Caco-2 (cell line): ENCODE data around the gene MAPK6. TPM values are rescaled to one million over a fixed set of nuclear protein-coding genes. Genes with fewer than 3 reads are reported as not detected.

Experiments
- BruUV-seq: library from RNA; stranded (reverse); fragments of 400-500 nt; replicated peaks from 2 replicates; lab custom pipeline; 2021; lab: Mats Ljungman, UMichigan
- CTCF ChIA-PET: fragments of 300-600 bp; sonication (Branson Sonifier 250); formaldehyde crosslinking; loops from one replicate; lab custom pipeline; 2022; ENCODE audit warnings: antibody characterized with exemption; lab: Charles Lee
- POLR2A ChIA-PET: fragments of 300-600 bp; sonication (Branson Sonifier 250); formaldehyde crosslinking; loops from one replicate; lab custom pipeline; 2022; ENCODE audit warnings: antibody characterized with exemption; lab: Charles Lee
- DNase-seq, 2 experiments: peaks; one replicate each; pipeline versions ENCODE4 v3.0.0 to v3.0.0-alpha.2; 2020 to 2022
- H3K27me3 ChIP-seq: replicated peaks from 2 replicates; pipeline ENCODE4 v1.6.0; 2011; ENCODE audit warnings: low read length; ENCODE audit not compliant: control insufficient read depth, insufficient read depth
- H3K36me3 ChIP-seq: 2 replicates; pipeline ENCODE4 v1.5.1; 2011; ENCODE audit warnings: low read length; ENCODE audit not compliant: control insufficient read depth, insufficient read depth
- H3K4me1 ChIP-seq: fragments of 250-450 bp; sonication (Bioruptor Pico); 2 replicates; pipeline ENCODE4 v1.5.1; 2020; ENCODE audit warnings: mild to moderate bottlenecking
- H3K4me3 ChIP-seq: 2 replicates; pipeline ENCODE4 v1.5.1; 2011; ENCODE audit warnings: low read depth, mild to moderate bottlenecking, control low read depth, low read length
- H3K9me3 ChIP-seq: fragments of 250-450 bp; sonication (Bioruptor Pico); 2 replicates; pipeline ENCODE4 v1.5.1; 2020; ENCODE audit warnings: mild to moderate bottlenecking, moderate library complexity
- H3K27ac Mint-ChIP-seq: one replicate; pipeline ENCODE4 v1.8.0; 2022; ENCODE audit warnings: mixed read lengths; ENCODE audit not compliant: unreplicated experiment
- H3K27me3 Mint-ChIP-seq: one replicate; pipeline ENCODE4 v1.8.0; 2022; ENCODE audit warnings: mixed read lengths; ENCODE audit not compliant: insufficient read depth, unreplicated experiment
- H3K36me3 Mint-ChIP-seq: one replicate; pipeline ENCODE4 v1.8.0; 2022; ENCODE audit warnings: mild to moderate bottlenecking, mixed read lengths; ENCODE audit not compliant: insufficient read depth, unreplicated experiment
- H3K4me1 Mint-ChIP-seq: one replicate; pipeline ENCODE4 v1.8.0; 2022; ENCODE audit warnings: low read depth, mixed read lengths; ENCODE audit not compliant: unreplicated experiment
- H3K4me3 Mint-ChIP-seq: one replicate; pipeline ENCODE4 v1.8.0; 2022; ENCODE audit warnings: mild to moderate bottlenecking, moderate library complexity, mixed read lengths; ENCODE audit not compliant: unreplicated experiment
- H3K9me3 Mint-ChIP-seq: one replicate; pipeline ENCODE4 v1.8.0; 2022; ENCODE audit warnings: mixed read lengths; ENCODE audit not compliant: unreplicated experiment
- intact Hi-C: fragments of 100-400 bp; cut with micrococcal nuclease; formaldehyde crosslinking; loops from one replicate; pipeline ENCODE4 v1.10.0; 2022; ENCODE audit not compliant: unreplicated experiment
- total RNA-seq: library from RNA; stranded (reverse); gene quantifications from 2 replicates; pipeline ENCODE4 v1.2.3, GENCODE V29; 2022
- TF ChIP-seq, protein P1 (sequence below), 2 experiments: fragments of 200-600 bp in 1 of 2; IDR thresholded peaks; 1 replicate in 1 of 2; 2 replicates in 1 of 2; pipeline versions ENCODE4 v1.5.1 to v1.8.0; 2011 to 2022; ENCODE audit warnings: antibody characterized with exemption in 1 of 2, control low read depth in 1 of 2, inconsistent platforms in 1 of 2, low read depth in 1 of 2, low read length in 1 of 2, mild to moderate bottlenecking in 1 of 2, moderate library complexity in 1 of 2; ENCODE audit not compliant: insufficient read depth in 1 of 2, severe bottlenecking in 1 of 2, unreplicated experiment in 1 of 2

MAPK6 gene
- total RNA-seq, 1 experiment from 2014 or later: 69.8 TPM

DNA sequence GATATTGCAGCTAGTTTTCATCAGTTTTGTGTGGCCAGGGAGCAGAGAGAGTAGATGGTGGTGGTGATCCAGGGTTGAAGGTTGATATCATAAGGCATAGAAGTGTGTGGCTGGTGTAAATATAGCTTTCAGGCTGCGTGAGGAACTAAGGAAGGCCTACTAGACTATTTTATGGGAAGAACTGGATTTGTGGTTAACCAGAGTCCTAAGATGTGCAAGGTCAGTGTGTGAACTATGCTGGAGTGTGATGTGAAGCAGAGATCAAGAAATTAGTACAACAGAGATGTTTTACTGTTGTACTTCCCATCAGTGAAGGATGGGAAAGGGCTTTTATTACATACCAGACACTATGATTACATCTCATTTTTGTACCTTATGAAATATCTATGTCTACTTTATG lies 41.5 kb downstream of the MAPK6 start:
- TF ChIP-seq, protein P1, sequence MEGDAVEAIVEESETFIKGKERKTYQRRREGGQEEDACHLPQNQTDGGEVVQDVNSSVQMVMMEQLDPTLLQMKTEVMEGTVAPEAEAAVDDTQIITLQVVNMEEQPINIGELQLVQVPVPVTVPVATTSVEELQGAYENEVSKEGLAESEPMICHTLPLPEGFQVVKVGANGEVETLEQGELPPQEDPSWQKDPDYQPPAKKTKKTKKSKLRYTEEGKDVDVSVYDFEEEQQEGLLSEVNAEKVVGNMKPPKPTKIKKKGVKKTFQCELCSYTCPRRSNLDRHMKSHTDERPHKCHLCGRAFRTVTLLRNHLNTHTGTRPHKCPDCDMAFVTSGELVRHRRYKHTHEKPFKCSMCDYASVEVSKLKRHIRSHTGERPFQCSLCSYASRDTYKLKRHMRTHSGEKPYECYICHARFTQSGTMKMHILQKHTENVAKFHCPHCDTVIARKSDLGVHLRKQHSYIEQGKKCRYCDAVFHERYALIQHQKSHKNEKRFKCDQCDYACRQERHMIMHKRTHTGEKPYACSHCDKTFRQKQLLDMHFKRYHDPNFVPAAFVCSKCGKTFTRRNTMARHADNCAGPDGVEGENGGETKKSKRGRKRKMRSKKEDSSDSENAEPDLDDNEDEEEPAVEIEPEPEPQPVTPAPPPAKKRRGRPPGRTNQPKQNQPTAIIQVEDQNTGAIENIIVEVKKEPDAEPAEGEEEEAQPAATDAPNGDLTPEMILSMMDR (IDR thresholded peaks at IDR 0.05; ENCODE audit: insufficient read depth in 1 of 2, low read depth in 1 of 2, low read length in 1 of 2, severe bottlenecking in 1 of 2, unreplicated experiment in 1 of 2): no peak
- ChIA-PET POLR2A (no interaction called here), CTCF (no interaction called here)
- H3K9me3 Mint-ChIP-seq: no peaks in the 10 kb centered on the region
- BruUV-seq: no TSS peak
- no peaks in the 10 kb centered on the region for H3K4me1 Mint-ChIP-seq
- Histone ChIP-seq H3K9me3 (no peaks in the 10 kb centered on the region), H3K36me3 (peaks cover 2% of the 10 kb centered on the region), H3K4me3 (no peak overlapping the region), H3K4me1 (no peaks in the 10 kb centered on the region), H3K27me3 (no peaks in the 10 kb centered on the region)
- intact Hi-C loops: no loop called here
- no peak overlapping the region for H3K4me3 Mint-ChIP-seq
- no peaks in the 10 kb centered on the region for H3K27me3 Mint-ChIP-seq
- H3K36me3 Mint-ChIP-seq: peaks cover 27% of the 10 kb centered on the region
- no peak for DNase-seq
- H3K27ac Mint-ChIP-seq: no peak overlapping the region

DNA sequence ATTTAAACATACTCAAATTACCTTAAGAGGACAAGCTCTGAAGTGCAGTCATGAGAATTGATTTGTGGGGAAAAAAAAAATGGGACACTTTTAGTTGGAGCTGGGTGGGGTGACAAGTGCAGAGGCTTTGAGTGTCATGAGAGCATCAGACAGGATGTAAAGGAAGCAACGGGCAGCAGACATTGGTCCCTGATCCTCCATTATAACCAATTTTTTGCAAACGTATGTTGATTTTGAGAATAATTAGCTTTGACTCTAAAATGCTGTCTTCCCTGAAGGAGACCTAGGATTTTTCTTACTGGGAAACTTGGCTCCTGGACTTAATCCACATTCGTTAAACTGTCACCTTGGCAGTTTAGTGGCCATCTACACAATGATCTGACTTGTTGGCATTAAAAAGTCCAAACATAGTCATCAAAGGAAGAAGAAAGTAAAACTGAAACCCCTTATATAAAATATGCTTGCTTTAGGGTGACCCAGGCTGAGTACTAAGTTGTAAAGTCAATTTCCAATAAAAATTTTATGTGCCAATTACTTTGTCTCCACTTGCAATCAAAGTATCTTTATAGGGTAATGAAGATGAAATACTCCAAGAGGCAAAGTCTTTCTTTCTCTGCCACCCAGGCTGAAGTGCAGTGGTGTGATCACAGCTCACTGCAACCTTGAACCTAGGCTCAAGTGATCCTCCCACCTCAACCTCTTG lies 48.0 kb downstream of the MAPK6 start:
- ChIA-PET CTCF (no interaction called here), POLR2A (interaction anchor here (0.6 kb wide), 1 partner anchor 101 kb away, joined by 3 read pairs; no protein-coding TSS in a partner anchor)
- Histone ChIP-seq H3K4me3 (no peak overlapping the region), H3K4me1 (peaks cover 22% of the 10 kb centered on the region), H3K9me3 (no peaks in the 10 kb centered on the region), H3K36me3 (no peaks in the 10 kb centered on the region), H3K27me3 (no peaks in the 10 kb centered on the region)
- no peaks in the 10 kb centered on the region for H3K27me3 Mint-ChIP-seq
- H3K36me3 Mint-ChIP-seq: peaks cover 24% of the 10 kb centered on the region
- no TSS peak for BruUV-seq
- DNase-seq: no peak
- H3K27ac Mint-ChIP-seq: peak overlapping the region; percentile 12
- peaks cover 32% of the 10 kb centered on the region for H3K4me1 Mint-ChIP-seq
- TF ChIP-seq, protein P1 (IDR thresholded peaks at IDR 0.05; ENCODE audit: insufficient read depth in 1 of 2, low read depth in 1 of 2, low read length in 1 of 2, severe bottlenecking in 1 of 2, unreplicated experiment in 1 of 2): no peak
- no peaks in the 10 kb centered on the region for H3K9me3 Mint-ChIP-seq
- intact Hi-C loops: no loop called here
- H3K4me3 Mint-ChIP-seq: no peak overlapping the region

GRCh38 chr15:52067545-52067926 lies 48.5 kb downstream of the MAPK6 start:
- ChIA-PET POLR2A (no interaction called here), CTCF (no interaction called here)
- no TSS peak for BruUV-seq
- Histone ChIP-seq H3K27me3 (no peaks in the 10 kb centered on the region), H3K4me1 (peaks cover 27% of the 10 kb centered on the region), H3K4me3 (no peak overlapping the region), H3K36me3 (no peaks in the 10 kb centered on the region), H3K9me3 (no peaks in the 10 kb centered on the region)
- peaks cover 24% of the 10 kb centered on the region for H3K36me3 Mint-ChIP-seq
- DNase-seq: no peak
- peaks cover 38% of the 10 kb centered on the region for H3K4me1 Mint-ChIP-seq
- H3K9me3 Mint-ChIP-seq: no peaks in the 10 kb centered on the region
- H3K4me3 Mint-ChIP-seq: no peak overlapping the region
- TF ChIP-seq, protein P1 (IDR thresholded peaks at IDR 0.05; ENCODE audit: insufficient read depth in 1 of 2, low read depth in 1 of 2, low read length in 1 of 2, severe bottlenecking in 1 of 2, unreplicated experiment in 1 of 2): no peak
- H3K27me3 Mint-ChIP-seq: no peaks in the 10 kb centered on the region
- intact Hi-C loops: no loop called here
- no peak overlapping the region for H3K27ac Mint-ChIP-seq
